Spleen (tissue), 7 donors: Measurements from ENCODE around the gene EGFLAM.

Experiments used
- POLR2AphosphoS5 ChIP-seq, 3 donors: sonication (generic); formaldehyde crosslinking; IDR thresholded peaks; one replicate each; pipeline ENCODE4 v1.5.1; 2017; ENCODE audit warnings: antibody characterized with exemption in 3 of 3
- TF ChIP-seq, protein P1 (sequence below), 11 experiments: fragments of 200-600 bp in 7 of 11; fragments of 450-650 bp in 4 of 11; sonication (generic) in 4 of 11; IDR thresholded peaks in 8 of 11; conservative IDR thresholded peaks in 3 of 11; 1 replicate in 7 of 11; 2 replicates in 4 of 11; pipeline versions ENCODE4 v1.4.0 to v1.8.0; 2016 to 2021; ENCODE audit warnings: antibody characterized with exemption in 11 of 11, inconsistent platforms in 4 of 11, mild to moderate bottlenecking in 1 of 11
- donor health status: DM: no; HTN: no; CAD: no; lungs with moderate emphysema.
- donor health status: DM: no; HTN: no; CAD: no.
- donor health status: DM: no; HTN: no; CAD: no.

DNA sequence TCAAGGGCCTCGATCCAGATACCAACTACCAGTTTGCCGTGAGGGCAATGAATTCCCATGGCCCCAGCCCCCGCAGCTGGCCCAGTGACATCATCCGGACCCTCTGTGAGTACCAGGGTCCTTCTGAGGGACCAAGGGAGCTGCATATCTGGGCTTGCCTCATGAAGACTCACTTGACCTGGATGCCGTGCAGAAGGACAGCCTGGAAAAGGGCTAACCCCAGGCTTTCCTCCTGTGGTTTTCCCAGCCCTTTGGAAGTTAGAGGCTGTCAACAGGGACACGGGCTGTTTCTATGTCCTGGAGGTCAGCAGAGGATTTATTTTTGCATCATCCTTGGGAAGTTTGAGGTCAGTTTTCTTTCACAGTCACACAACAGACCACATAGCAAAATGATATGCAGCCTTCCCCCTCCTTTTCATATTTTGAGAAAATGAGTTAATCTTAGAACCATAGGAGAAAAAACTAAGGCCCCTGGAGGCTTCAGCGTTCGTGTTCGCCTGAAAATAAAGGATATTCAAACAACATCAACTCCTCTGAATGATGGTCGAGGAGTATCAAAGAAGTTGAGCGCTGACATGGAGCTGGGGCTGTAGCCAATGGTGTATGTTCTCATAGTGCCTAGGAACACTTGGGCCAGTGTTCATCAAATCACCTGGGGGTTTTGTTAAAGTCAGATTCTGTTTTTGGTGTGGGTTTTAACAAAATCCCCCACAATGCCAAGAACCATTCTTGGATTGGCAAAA is 112.2 kb downstream of the EGFLAM start:
- TF ChIP-seq, protein P1, sequence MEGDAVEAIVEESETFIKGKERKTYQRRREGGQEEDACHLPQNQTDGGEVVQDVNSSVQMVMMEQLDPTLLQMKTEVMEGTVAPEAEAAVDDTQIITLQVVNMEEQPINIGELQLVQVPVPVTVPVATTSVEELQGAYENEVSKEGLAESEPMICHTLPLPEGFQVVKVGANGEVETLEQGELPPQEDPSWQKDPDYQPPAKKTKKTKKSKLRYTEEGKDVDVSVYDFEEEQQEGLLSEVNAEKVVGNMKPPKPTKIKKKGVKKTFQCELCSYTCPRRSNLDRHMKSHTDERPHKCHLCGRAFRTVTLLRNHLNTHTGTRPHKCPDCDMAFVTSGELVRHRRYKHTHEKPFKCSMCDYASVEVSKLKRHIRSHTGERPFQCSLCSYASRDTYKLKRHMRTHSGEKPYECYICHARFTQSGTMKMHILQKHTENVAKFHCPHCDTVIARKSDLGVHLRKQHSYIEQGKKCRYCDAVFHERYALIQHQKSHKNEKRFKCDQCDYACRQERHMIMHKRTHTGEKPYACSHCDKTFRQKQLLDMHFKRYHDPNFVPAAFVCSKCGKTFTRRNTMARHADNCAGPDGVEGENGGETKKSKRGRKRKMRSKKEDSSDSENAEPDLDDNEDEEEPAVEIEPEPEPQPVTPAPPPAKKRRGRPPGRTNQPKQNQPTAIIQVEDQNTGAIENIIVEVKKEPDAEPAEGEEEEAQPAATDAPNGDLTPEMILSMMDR (IDR thresholded peaks at IDR 0.05 in 8 of 11, conservative IDR thresholded peaks at IDR 0.05 in 3 of 11), result no peak
- no peak for TF ChIP-seq POLR2AphosphoS5 (IDR thresholded peaks at IDR 0.05)
